GM23248 (cell line): ENCODE measurements around the gene TRABD.

Source experiments
- EZH2 ChIP-seq: fragments of 200-600 bp; sonication (generic); IDR thresholded peaks from 2 replicates; pipeline ENCODE4 v1.6.1; 2018; ENCODE audit warnings: antibody characterized with exemption, mild to moderate bottlenecking; ENCODE audit not compliant: insufficient read depth, poor library complexity, severe bottlenecking
- EZH2phosphoT487 ChIP-seq: fragments of 200-600 bp; sonication (generic); IDR thresholded peaks from 2 replicates; pipeline ENCODE4 v1.6.1; 2018; ENCODE audit warnings: antibody characterized with exemption, moderate library complexity, mild to moderate bottlenecking, low read depth; ENCODE audit not compliant: insufficient read depth

DNA sequence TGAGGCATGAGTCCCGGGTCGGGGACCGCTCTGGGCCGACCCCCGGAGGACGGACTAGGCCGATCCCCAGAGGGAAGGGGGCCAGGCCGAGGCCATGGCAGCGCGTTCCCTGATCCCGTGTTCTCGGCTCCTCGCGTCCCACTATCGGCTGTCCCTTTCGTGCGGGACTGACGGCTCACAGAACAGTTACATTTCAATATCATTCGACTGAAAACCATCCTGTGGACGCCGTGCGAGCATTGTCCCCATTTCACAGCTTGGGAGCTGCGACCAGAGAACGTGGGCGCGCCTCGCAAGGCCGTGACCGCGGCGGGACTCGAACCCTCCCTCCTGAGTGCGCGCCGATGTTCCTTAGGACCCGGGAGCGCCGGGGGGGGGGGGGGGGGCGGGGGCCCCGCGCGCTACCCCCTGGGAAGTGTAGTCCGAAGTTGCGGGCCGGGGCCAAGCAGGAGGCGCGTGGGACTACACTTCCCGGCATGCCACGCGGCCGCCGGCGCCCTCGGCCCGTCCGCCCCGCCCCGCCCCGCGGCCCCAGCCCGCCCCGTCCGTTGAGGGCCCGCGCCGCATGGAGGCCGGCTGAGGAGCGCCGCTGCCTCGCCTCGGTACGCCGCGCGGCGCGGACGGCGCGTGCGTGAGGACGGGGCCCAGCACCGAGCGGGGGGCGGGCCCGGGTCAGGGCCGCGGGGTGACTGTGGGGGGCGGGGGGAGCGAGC lies at the start of gene TRABD:
- TF ChIP-seq EZH2phosphoT487 (no peak), EZH2 (no peak)
